Hepatocyte (in vitro differentiated cells): ENCODE data around the gene ATAD5. TPM values are rescaled to one million over a fixed set of nuclear protein-coding genes. Genes with fewer than 3 reads are reported as not detected.
A peak's percentile ranks its signal among the peaks of the same experiment; 100 is the strongest.
"Not testable (repeated sequence)": the region's sequence is repeated elsewhere in the genome, so short reads cannot be mapped to it uniquely, and the experiment has no call there.

Experiments used
- DNase-seq: peaks from one replicate; pipeline ENCODE4 v3.0.0-alpha.2; 2016; ENCODE audit warnings: low spot score
- H2AFZ ChIP-seq: fragments of 200-600 bp; sonication (generic); 2 replicates; pipeline ENCODE4 v1.6.0; 2016; ENCODE audit warnings: antibody characterized with exemption, mild to moderate bottlenecking
- H3K27ac ChIP-seq: fragments of 200-600 bp; sonication (generic); 2 replicates; pipeline ENCODE4 v1.5.1; 2016; ENCODE audit warnings: mild to moderate bottlenecking
- H3K27me3 ChIP-seq: fragments of 200-600 bp; sonication (generic); 2 replicates; pipeline ENCODE4 v1.6.1; 2016
- H3K36me3 ChIP-seq: fragments of 200-600 bp; sonication (generic); replicated peaks from 2 replicates; pipeline ENCODE4 v1.5.1; 2016; ENCODE audit warnings: low read depth; ENCODE audit not compliant: insufficient read depth
- H3K4me1 ChIP-seq: fragments of 200-600 bp; sonication (generic); 2 replicates; pipeline ENCODE4 v1.5.1; 2016; ENCODE audit warnings: mild to moderate bottlenecking, moderate library complexity; ENCODE audit not compliant: insufficient read depth
- H3K4me2 ChIP-seq: fragments of 200-600 bp; sonication (generic); 2 replicates; pipeline ENCODE4 v1.6.0; 2016
- H3K4me3 ChIP-seq: fragments of 200-600 bp; sonication (generic); 2 replicates; pipeline ENCODE4 v1.5.1; 2016; ENCODE audit warnings: mild to moderate bottlenecking
- H3K79me2 ChIP-seq: fragments of 200-600 bp; sonication (generic); 2 replicates; pipeline ENCODE4 v1.6.0; 2017; ENCODE audit warnings: mild to moderate bottlenecking
- H3K9me2 ChIP-seq: fragments of 200-600 bp; sonication (generic); replicated peaks from 2 replicates; pipeline ENCODE4 v1.6.0; 2017; ENCODE audit warnings: mild to moderate bottlenecking; ENCODE audit not compliant: insufficient read depth
- H3K9me3 ChIP-seq: fragments of 200-600 bp; sonication (generic); 2 replicates; pipeline ENCODE4 v1.5.1; 2016; ENCODE audit warnings: low read depth, mild to moderate bottlenecking
- H4K20me1 ChIP-seq: fragments of 200-600 bp; sonication (generic); 2 replicates; pipeline ENCODE4 v1.6.0; 2016; ENCODE audit warnings: mild to moderate bottlenecking; ENCODE audit not compliant: insufficient read depth, poor library complexity, severe bottlenecking
- EZH2 ChIP-seq: fragments of 200-600 bp; sonication (generic); IDR thresholded peaks from 2 replicates; pipeline ENCODE4 v1.6.1; 2016; ENCODE audit warnings: antibody characterized with exemption, mild to moderate bottlenecking, borderline replicate concordance
- EZH2phosphoT487 ChIP-seq: fragments of 200-600 bp; sonication (generic); IDR thresholded peaks from one replicate; pipeline ENCODE4 v1.6.1; 2018; ENCODE audit warnings: antibody characterized with exemption, mild to moderate bottlenecking, low read depth, moderate library complexity; ENCODE audit not compliant: unreplicated experiment, severe bottlenecking
- WGBS: methylation state at CpG from one replicate; pipeline ENCODE4 v1.1.6; 2016; ENCODE audit warnings: low lambda C conversion rate; ENCODE audit errors: missing lambda C conversion rate; 5-methylcytosine and 5-hydroxymethylcytosine counted together
- polyA plus RNA-seq: library from polyadenylated mRNA; unstranded; fragments of >200 nt; fragmentation: Nextera tagmentation; extraction: Ambion mirVana; gene quantifications from 2 replicates; pipeline ENCODE4 v1.2.1, GENCODE V29; 2016
- total RNA-seq: library from RNA; depleted of rRNA; stranded (reverse); fragments of >200 nt; gene quantifications from 2 replicates; pipeline ENCODE4 v1.2.3, GENCODE V29; 2014
- TF ChIP-seq, protein P1 (sequence below): fragments of 200-600 bp; sonication (generic); IDR thresholded peaks from 2 replicates; pipeline ENCODE4 v1.5.1; 2016; ENCODE audit warnings: antibody characterized with exemption, mild to moderate bottlenecking; ENCODE audit not compliant: poor library complexity

ATAD5 gene
- total and polyA plus RNA-seq, 2 experiments from 2014 or later, result 1.5 to 3.2 TPM

DNA sequence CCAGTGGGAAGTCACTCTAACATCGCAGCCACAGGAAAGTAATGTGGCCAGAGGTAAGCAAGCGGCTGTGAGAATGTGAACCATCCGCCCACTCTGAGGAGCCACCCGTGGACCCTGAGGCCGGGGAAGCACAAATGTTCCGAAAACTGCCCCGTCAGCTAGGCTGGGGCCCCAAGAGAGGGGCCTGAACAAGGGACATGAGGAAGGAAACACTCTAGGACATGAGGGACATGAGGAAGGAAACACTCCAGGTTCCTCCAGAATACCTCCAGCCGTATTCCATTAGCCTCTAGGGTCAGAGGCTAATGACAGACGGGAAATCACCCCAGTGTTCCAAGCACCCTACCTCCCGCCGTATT is 74.0 kb downstream of the ATAD5 start:
- DNase-seq, result peak; percentile 14
- H3K4me3 ChIP-seq, result peak overlapping the region; percentile 86

DNA sequence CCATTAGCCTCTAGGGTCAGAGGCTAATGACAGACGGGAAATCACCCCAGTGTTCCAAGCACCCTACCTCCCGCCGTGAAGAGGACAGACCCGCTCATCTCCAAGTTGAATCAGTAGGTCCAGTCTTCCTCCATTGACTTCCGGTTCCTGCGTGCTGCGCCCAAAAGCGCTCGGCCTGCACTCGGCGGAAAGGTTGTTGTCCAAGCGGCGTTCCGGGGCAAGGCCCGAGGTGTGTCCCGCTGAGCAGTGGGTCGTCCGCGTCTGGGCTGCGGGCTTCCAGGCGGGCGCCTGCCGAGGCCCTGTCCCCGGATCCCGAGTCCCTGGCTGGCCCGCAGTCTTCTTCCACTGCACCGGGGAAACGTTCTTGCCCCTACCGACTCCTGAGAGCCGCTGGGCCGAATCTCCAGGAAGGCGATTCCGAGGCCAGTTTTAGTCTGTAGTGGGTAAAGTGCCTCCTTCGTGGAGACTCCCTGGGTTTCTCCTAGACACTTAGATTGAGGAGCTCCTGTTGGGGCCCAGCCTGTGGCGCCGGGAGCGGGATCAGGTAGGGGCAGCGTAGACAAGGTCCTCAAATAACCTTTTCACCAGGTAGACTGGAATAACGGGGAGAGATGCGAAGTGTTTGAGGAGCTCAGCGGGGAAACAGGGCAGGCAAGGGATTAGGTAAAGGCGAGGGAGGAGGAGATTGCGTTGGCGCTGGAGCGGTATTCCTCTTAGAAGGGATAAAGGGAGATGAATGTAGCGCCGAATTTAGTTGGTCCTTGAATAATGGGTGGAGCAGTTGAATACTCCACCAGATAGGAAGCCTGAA is 74.5 kb downstream of the ATAD5 start, which contains the start of gene TEFM:
Gene TEFM, minus strand, starts transcription at position 138 of the 811 bp plus-strand sequence. Its CDS starts 40 bp downstream, at position 98.
- Histone ChIP-seq H3K4me2 (peak within 1 kb of the TSS; percentile 87), H3K4me1 (peaks cover 5% of the 10 kb centered on the region), H3K9me2 (no peaks in the 10 kb centered on the region), H3K36me3 (no peaks in the 10 kb centered on the region), H3K9me3 (no peaks in the 10 kb centered on the region), H3K79me2 (peaks cover 41% of the 10 kb centered on the region), H3K4me3 (peak within 1 kb of the TSS; percentile 86), H2AFZ (peak within 1 kb of the TSS; percentile 98), H3K27ac (peak within 1 kb of the TSS; percentile 94), H4K20me1 (no peaks in the 10 kb centered on the region), H3K27me3 (no peaks in the 10 kb centered on the region)
- TF ChIP-seq EZH2, result no peak
- TF ChIP-seq, protein P1, sequence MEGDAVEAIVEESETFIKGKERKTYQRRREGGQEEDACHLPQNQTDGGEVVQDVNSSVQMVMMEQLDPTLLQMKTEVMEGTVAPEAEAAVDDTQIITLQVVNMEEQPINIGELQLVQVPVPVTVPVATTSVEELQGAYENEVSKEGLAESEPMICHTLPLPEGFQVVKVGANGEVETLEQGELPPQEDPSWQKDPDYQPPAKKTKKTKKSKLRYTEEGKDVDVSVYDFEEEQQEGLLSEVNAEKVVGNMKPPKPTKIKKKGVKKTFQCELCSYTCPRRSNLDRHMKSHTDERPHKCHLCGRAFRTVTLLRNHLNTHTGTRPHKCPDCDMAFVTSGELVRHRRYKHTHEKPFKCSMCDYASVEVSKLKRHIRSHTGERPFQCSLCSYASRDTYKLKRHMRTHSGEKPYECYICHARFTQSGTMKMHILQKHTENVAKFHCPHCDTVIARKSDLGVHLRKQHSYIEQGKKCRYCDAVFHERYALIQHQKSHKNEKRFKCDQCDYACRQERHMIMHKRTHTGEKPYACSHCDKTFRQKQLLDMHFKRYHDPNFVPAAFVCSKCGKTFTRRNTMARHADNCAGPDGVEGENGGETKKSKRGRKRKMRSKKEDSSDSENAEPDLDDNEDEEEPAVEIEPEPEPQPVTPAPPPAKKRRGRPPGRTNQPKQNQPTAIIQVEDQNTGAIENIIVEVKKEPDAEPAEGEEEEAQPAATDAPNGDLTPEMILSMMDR, result no peak
- TF ChIP-seq EZH2phosphoT487, result no peak
- peak; percentile 91 for DNase-seq
- WGBS, result under 1% methylated on average over 47 of the region's 47 CpGs

More for the DNA sequence above, 74.0 kb downstream of the ATAD5 start:
- no peaks in the 10 kb centered on the region for H3K36me3 ChIP-seq
- no peak for TF ChIP-seq EZH2phosphoT487
- TF ChIP-seq EZH2, result no peak
- TF ChIP-seq, protein P1, result no peak
- WGBS, result 3% methylated on average over 11 of the region's 11 CpGs
- H3K9me2 ChIP-seq, result no peaks in the 10 kb centered on the region
- H3K79me2 ChIP-seq, result peaks cover 41% of the 10 kb centered on the region
- H3K27ac ChIP-seq, result peak overlapping the region; percentile 94
- no peaks in the 10 kb centered on the region for H3K27me3 ChIP-seq
- no peaks in the 10 kb centered on the region for H4K20me1 ChIP-seq
- peak overlapping the region; percentile 79 for H2AFZ ChIP-seq
- peak overlapping the region; percentile 81 for H3K4me2 ChIP-seq
- peaks cover 5% of the 10 kb centered on the region for H3K4me1 ChIP-seq
- no peaks in the 10 kb centered on the region for H3K9me3 ChIP-seq

DNA sequence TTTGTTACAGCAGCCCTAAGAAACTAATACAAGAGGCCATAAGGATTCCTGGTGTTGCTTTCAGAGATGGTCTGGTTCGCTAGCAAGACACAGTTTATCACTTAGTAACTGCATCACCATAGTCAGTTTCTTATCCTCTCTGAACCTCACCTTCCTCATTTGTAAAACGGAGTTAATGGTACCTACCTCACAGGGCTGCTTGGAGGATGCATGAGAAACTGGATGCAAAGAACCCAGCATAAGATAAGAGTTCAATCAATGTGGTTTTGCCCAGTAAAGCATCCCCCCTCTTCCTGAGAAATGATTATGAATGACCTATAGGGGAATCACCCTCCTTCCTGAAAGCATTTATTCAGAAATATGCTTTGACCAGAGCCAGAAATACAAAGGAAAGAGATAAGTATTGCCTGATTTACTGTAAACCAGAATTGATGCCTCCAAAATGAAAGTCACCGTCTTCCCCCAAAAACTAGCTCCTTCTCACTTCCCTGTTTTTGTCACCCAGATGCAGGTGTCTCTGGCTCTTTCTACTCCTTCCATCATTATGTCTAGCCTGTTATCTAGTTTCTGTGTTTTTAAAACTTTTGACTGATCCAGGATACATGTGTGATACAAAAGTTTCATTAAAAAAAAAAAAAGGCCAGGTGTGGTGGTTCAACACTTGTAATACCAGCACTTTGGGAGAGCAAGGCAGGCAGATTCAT is 77.1 kb downstream of the ATAD5 start:
- TF ChIP-seq EZH2phosphoT487, result no peak
- TF ChIP-seq EZH2, result no peak
- TF ChIP-seq, protein P1, result no peak
- peaks cover 5% of the 10 kb centered on the region for H3K4me1 ChIP-seq
- no peaks in the 10 kb centered on the region for H3K27me3 ChIP-seq
- WGBS, result 92% methylated on average over 3 of the region's 3 CpGs
- no peak overlapping the region for H3K27ac ChIP-seq
- H3K4me2 ChIP-seq, result no peak overlapping the region
- H3K9me3 ChIP-seq, result no peaks in the 10 kb centered on the region
- H3K79me2 ChIP-seq, result peaks cover 31% of the 10 kb centered on the region
- no peak overlapping the region for H2AFZ ChIP-seq
- DNase-seq, result no peak
- H3K36me3 ChIP-seq, result no peaks in the 10 kb centered on the region
- no peaks in the 10 kb centered on the region for H4K20me1 ChIP-seq
- no peaks in the 10 kb centered on the region for H3K9me2 ChIP-seq
- H3K4me3 ChIP-seq, result no peak overlapping the region

DNA sequence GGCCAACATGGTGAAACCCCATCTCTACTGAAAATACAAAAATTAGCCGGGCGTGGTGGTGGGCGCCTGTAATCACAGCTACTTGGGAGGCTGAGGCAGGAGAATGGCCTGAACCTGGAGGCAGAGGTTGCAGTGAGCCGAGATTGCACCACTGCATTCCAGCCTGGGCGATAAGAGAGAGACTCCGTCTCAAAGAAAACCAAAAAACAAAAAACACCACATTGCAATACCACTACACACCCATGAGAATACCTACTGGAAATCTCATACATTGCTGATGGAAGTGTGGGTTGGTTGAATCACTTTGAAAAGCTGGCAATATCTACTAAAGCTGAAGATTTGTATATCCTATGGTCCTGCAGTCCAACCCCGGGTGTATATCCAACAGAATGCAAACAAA is 78.4 kb downstream of the ATAD5 start:
- H3K27me3 ChIP-seq, H3K36me3 ChIP-seq, H3K4me2 ChIP-seq, H3K9me2 ChIP-seq, H3K27ac ChIP-seq, H2AFZ ChIP-seq, H4K20me1 ChIP-seq, H3K4me3 ChIP-seq, DNase-seq, H3K9me3 ChIP-seq, H3K4me1 ChIP-seq: not testable (repeated sequence)
- peaks cover 18% of the 10 kb centered on the region for H3K79me2 ChIP-seq
- 87% methylated on average over 7 of the region's 7 CpGs for WGBS
